Heart left ventricle (tissue), 16 donors: Measurements from ENCODE around the gene KRT9. TPM values are rescaled to one million over a fixed set of nuclear protein-coding genes. Genes with fewer than 3 reads are reported as not detected.

Experiments
- ATAC-seq, 4 donors: fragments of 200-7000 bp; cut with Tn5 transposase; one replicate each; pipeline ENCODE4 v1.9.1; 2020 to 2022; ENCODE audit warnings: moderate library complexity in 4 of 4, mild to moderate bottlenecking in 3 of 4, moderate number of reproducible peaks in 1 of 4
- DNase-seq, 5 donors: peaks; one replicate each; pipeline ENCODE4 v3.0.0-alpha.2; 2020
- H3K27ac ChIP-seq, 12 donors: fragments of 200-600 bp; sonication (generic) in 4 of 12; one replicate each; pipeline versions ENCODE4 v1.5.0 to v1.8.0; 2016 to 2022; ENCODE audit warnings: mild to moderate bottlenecking in 2 of 12
- H3K27me3 ChIP-seq, 9 donors: fragments of 200-600 bp; sonication (generic) in 2 of 9; one replicate each; pipeline versions ENCODE4 v1.5.1 to v1.8.0; 2016 to 2022; ENCODE audit warnings: mild to moderate bottlenecking in 3 of 9
- H3K36me3 ChIP-seq, 9 donors: fragments of 200-600 bp; sonication (generic) in 2 of 9; one replicate each; pipeline versions ENCODE4 v1.5.0 to v1.8.0; 2018 to 2022; ENCODE audit warnings: mild to moderate bottlenecking in 2 of 9
- H3K4me1 ChIP-seq, 12 donors: fragments of 200-600 bp; sonication (generic) in 4 of 12; one replicate each; pipeline versions ENCODE4 v1.5.0 to v1.8.0; 2016 to 2022; ENCODE audit warnings: mild to moderate bottlenecking in 3 of 12
- H3K4me3 ChIP-seq, 12 donors: fragments of 200-600 bp; sonication (generic) in 4 of 12; one replicate each; pipeline versions ENCODE4 v1.5.0 to v1.8.0; 2017 to 2022; ENCODE audit warnings: mild to moderate bottlenecking in 9 of 12, moderate library complexity in 4 of 12
- H3K9me3 ChIP-seq, 12 donors: fragments of 200-600 bp; sonication (generic) in 4 of 12; one replicate each; pipeline versions ENCODE4 v1.5.0 to v1.8.0; 2016 to 2022; ENCODE audit warnings: mild to moderate bottlenecking in 1 of 12
- POLR2A ChIP-seq, 2 donors: fragments of 450-650 bp; IDR thresholded peaks; one replicate each; pipeline ENCODE4 v1.6.1; 2017; ENCODE audit warnings: antibody characterized with exemption in 2 of 2, mild to moderate bottlenecking in 2 of 2, moderate library complexity in 2 of 2
- WGBS, 4 donors: extraction: QIAGEN DNeasy Blood & Tissue Kit in 2 of 4; methylation state at CpG; one replicate each; pipeline versions ENCODE4 v1.1.5 to v1.1.7; 2013 to 2018; 5-methylcytosine and 5-hydroxymethylcytosine counted together
- intact Hi-C, 10 donors: fragments of 100-400 bp; cut with DNase I; formaldehyde crosslinking; loops; one replicate each; pipeline versions ENCODE4 v1.11.1 to v1.14.2; 2022
- polyA plus RNA-seq, 2 donors: library from polyadenylated mRNA; stranded (reverse); fragments of 200-250 nt; gene quantifications; one replicate each; pipeline ENCODE4 v1.2.3, GENCODE V29; 2013
- total RNA-seq, 9 donors: library from RNA; depleted of rRNA in 2 of 9; stranded (reverse); fragments of >200 nt in 2 of 9; fragmentation: NEBNext Ultra II Directional in 3 of 9; extraction: Animal tissue kit (Norgen Biotek cat#: 25700) in 3 of 9; gene quantifications; one replicate each; pipeline versions ENCODE4 v1.1.0 to v1.2.4, GENCODE V29; 2016 to 2023
- TF ChIP-seq, protein P1 (sequence below), 12 donors: fragments of 200-600 bp; sonication (generic) in 4 of 12; IDR thresholded peaks; one replicate each; pipeline versions ENCODE4 v1.5.0 to v1.8.0; 2018 to 2022; ENCODE audit warnings: antibody characterized with exemption in 12 of 12, mild to moderate bottlenecking in 5 of 12
- donor health status: ischemic (EF 13 %, LVEDD 7.1; RV severe dilation, severe dysfunction).
- donor health status: healthy with polysubstance abuse.
- donor health status: DM: no; HTN: yes; CAD: no.
- donor health status: DM: no; HTN: no; CAD: no.
- donor health status: ischemic (EF 25% LVEDD 6.9; RV normal size, moderate dysfunction).
- donor health status: ischemic (EF 25% LVEDD 5.7; RV mildly dilated, moderate dysfunction).
- donor health status: healthy.
- donor health status: DM: yes; HTN: yes; CAD: no.
- donor health status: ischemic (EF 35%, LVEDD 5.7; RV mildly dilated, moderate dysfunction).
- donor health status: nonischemic (EF 11% LVEDD 7.7; RV severe dilation, severe dysfunction).
- donor health status: DM: yes; HTN: yes; CAD: no.
- donor health status: PGD.
- donor health status: ischemic (EF 29% LVEDD 5.4; RV normal size, mild dysfunction).
- donor health status: nonischemic (EF 23%, LVEDD 6.1; RV moderate dilation, normal function).

Gene KRT9
- total and polyA plus RNA-seq, 11 donors, result not detected

DNA sequence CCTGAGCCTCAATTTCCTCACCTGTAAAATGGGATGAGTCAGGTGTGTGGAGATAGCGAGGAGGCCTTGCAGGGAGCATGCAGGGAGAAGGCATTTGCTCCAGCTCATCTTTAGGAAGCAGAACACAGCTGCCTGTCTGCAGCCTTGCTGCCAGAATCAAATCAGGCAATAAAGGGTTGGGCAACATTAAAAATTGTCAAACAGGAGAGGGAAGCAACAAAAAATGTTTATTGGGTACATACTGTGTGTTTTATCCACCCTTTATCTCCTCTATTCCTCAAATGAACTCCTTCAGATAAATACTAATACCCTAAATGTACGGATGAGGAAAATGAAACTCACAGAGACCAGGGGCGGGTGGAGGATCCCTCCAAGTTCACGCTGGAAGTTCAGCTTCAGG, 28.5 kb upstream of the KRT9 start:
- Histone ChIP-seq H3K4me3 (no peak overlapping the region), H3K9me3 (no peaks in the 10 kb centered on the region), H3K27me3 (peaks cover 0 to 14% (median 0%) of the 10 kb centered on the region in 9 donors), H3K4me1 (no peaks in the 10 kb centered on the region), H3K27ac (no peak overlapping the region), H3K36me3 (no peaks in the 10 kb centered on the region)
- DNase-seq, result peak in 1 of 5 donors; percentile 7
- WGBS, 4 donors, result 61 to 72% (median 67%) methylated on average over 4 of the region's 4 CpGs
- TF ChIP-seq POLR2A (IDR thresholded peaks at IDR 0.05), result no peak
- TF ChIP-seq, protein P1, sequence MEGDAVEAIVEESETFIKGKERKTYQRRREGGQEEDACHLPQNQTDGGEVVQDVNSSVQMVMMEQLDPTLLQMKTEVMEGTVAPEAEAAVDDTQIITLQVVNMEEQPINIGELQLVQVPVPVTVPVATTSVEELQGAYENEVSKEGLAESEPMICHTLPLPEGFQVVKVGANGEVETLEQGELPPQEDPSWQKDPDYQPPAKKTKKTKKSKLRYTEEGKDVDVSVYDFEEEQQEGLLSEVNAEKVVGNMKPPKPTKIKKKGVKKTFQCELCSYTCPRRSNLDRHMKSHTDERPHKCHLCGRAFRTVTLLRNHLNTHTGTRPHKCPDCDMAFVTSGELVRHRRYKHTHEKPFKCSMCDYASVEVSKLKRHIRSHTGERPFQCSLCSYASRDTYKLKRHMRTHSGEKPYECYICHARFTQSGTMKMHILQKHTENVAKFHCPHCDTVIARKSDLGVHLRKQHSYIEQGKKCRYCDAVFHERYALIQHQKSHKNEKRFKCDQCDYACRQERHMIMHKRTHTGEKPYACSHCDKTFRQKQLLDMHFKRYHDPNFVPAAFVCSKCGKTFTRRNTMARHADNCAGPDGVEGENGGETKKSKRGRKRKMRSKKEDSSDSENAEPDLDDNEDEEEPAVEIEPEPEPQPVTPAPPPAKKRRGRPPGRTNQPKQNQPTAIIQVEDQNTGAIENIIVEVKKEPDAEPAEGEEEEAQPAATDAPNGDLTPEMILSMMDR (IDR thresholded peaks at IDR 0.05), result no peak
- intact Hi-C loops, result no loop called here
- ATAC-seq, result no peak

DNA sequence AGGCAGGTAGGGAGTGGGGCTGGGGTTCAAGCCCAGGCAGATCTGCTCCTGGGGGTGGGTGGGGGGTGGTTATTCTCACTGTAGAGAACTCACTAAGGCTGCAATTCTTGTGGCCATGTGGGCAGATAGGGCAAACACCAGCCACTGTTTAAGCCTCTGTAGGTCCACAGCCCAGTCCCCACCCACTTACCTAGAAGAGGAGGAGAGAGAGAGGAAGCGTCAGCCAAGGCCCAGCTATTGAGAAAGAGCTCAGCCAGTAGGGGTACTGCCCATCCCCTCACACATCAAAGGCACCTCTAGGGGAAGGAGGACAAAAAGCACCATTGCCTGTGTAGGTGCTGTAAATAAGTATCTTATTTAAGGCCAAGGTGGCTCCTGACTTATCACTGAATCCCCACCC, 27.8 kb upstream of the KRT9 start:
- H3K4me1 ChIP-seq, result no peaks in the 10 kb centered on the region
- no peaks in the 10 kb centered on the region for H3K36me3 ChIP-seq
- WGBS, 4 donors, result 40 to 80% (median 61%) methylated on average over 1 of the region's 1 CpG
- DNase-seq (peak in 1 of 5 donors; percentile 3), ATAC-seq (no peak)
- H3K4me3 ChIP-seq, result no peak overlapping the region
- H3K27me3 ChIP-seq, result peaks cover 0 to 10% (median 0%) of the 10 kb centered on the region in 9 donors
- TF ChIP-seq POLR2A (IDR thresholded peaks at IDR 0.05), result no peak
- TF ChIP-seq, protein P1 (IDR thresholded peaks at IDR 0.05), result no peak
- no peak overlapping the region for H3K27ac ChIP-seq
- intact Hi-C loops, result no loop called here
- no peaks in the 10 kb centered on the region for H3K9me3 ChIP-seq

DNA sequence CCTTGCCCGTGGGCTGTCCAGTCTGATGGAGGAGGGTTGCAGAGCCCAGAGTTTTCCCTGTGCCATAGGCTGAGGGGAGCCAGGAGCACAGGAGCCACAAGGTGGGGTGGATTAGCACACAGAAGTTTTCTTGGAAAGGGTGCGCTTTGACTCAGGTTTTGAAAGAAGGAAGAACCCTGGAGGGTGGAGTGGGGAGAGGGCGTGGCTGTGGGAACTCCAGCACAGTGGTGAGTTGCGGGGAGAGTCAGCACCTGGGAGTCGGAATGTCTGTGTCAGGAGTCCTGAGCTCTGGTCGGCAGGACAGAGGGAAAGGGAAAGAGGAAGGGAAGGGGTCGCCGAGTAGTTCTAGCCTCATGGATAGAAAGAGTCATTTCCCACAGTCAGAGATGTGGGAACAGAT, 23.7 kb upstream of the KRT9 start:
- TF ChIP-seq, protein P1 (IDR thresholded peaks at IDR 0.05), result no peak
- H3K4me3 ChIP-seq, result no peak overlapping the region
- H3K4me1 ChIP-seq, result no peaks in the 10 kb centered on the region
- H3K9me3 ChIP-seq, result no peaks in the 10 kb centered on the region
- intact Hi-C loops, result no loop called here
- DNase-seq (peak in 1 of 5 donors; percentile 15), ATAC-seq (no peak)
- no peaks in the 10 kb centered on the region for H3K36me3 ChIP-seq
- H3K27me3 ChIP-seq, result peaks cover 0 to 31% (median 4%) of the 10 kb centered on the region in 9 donors
- 73 to 75% (median 74%) methylated on average over 8 of the region's 8 CpGs for WGBS, 4 donors
- H3K27ac ChIP-seq, result no peak overlapping the region

DNA sequence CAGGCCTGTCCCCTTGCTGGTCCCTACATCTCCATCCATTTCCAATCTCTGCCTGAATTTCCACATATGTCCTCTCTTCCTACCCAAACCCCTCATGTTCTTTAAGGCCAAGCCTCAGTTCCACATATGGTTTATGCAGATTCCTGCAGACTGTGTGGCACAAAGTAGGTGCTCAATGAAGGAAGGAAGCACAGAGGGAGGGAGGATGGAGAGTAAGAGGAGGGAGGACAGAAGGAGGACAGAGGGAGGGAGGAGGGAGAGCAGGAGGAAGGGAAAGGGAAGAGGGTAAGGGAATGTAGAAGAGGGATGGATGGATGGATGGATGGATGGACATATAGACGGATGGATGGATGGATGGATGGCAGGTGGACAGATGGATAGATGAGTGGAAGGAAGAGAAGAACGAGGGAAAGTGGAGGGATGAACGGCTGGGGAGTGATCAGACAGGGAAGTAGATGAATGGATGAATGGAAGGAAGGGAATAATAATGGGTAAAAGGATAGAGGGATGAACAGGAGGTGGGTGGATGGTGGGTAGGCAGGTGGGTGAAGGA, 22.6 kb upstream of the KRT9 start:
- ATAC-seq, result no peak
- 38 to 72% (median 47%) methylated on average over 3 of the region's 3 CpGs for WGBS, 4 donors
- H3K4me1 ChIP-seq, result no peaks in the 10 kb centered on the region
- H3K27ac ChIP-seq, result no peak overlapping the region
- H3K9me3 ChIP-seq, result no peaks in the 10 kb centered on the region
- no peak for DNase-seq
- H3K27me3 ChIP-seq, result peaks cover 0 to 36% (median 4%) of the 10 kb centered on the region in 9 donors
- no peaks in the 10 kb centered on the region for H3K36me3 ChIP-seq
- intact Hi-C loops, result no loop called here
- H3K4me3 ChIP-seq, result no peak overlapping the region
- TF ChIP-seq, protein P1 (IDR thresholded peaks at IDR 0.05), result no peak
- no peak for TF ChIP-seq POLR2A (IDR thresholded peaks at IDR 0.05)
